ACC112 (cell line): Measurements from ENCODE around the gene HELZ2.

Experiments
- H2AFZ ChIP-seq: fragments of 200-600 bp; sonication (generic); one replicate; pipeline ENCODE4 v1.6.0; 2017; ENCODE audit warnings: antibody characterized with exemption, low read length; ENCODE audit not compliant: unreplicated experiment
- H3K27ac ChIP-seq: fragments of 200-600 bp; sonication (generic); 2 replicates; pipeline ENCODE4 v1.5.1; 2014; ENCODE audit warnings: low read depth, mild to moderate bottlenecking, antibody characterized with exemption, low read length, moderate library complexity
- H3K27me3 ChIP-seq: fragments of 200-600 bp; sonication (generic); 2 replicates; pipeline ENCODE4 v1.6.1; 2014; ENCODE audit warnings: mild to moderate bottlenecking, antibody characterized with exemption, low read length, moderate library complexity, mixed read lengths; ENCODE audit not compliant: insufficient read depth
- H3K36me3 ChIP-seq: fragments of 200-600 bp; sonication (generic); 2 replicates; pipeline ENCODE4 v1.6.1; 2016; ENCODE audit warnings: mild to moderate bottlenecking, antibody characterized with exemption, low read length, moderate library complexity, mixed read lengths; ENCODE audit not compliant: insufficient read depth
- H3K4me1 ChIP-seq: fragments of 200-600 bp; sonication (generic); one replicate; pipeline ENCODE4 v1.6.1; 2016; ENCODE audit warnings: low read length, mixed read lengths; ENCODE audit not compliant: insufficient read depth, unreplicated experiment, control insufficient read depth
- H3K4me3 ChIP-seq: fragments of 200-600 bp; sonication (generic); 2 replicates; pipeline ENCODE4 v1.5.1; 2014; ENCODE audit warnings: mild to moderate bottlenecking, low read depth, low read length
- H3K79me2 ChIP-seq: fragments of 200-600 bp; sonication (generic); one replicate; pipeline ENCODE4 v1.6.0; 2016; ENCODE audit warnings: low read length; ENCODE audit not compliant: control insufficient read depth, unreplicated experiment, insufficient read depth

The HELZ2 gene

GRCh38 chr20:63546956-63547724 is 26.9 kb downstream of the HELZ2 start:
- Histone ChIP-seq H3K4me1 (no peaks in the 10 kb centered on the region), H3K79me2 (no peaks in the 10 kb centered on the region), H3K27ac (no peak overlapping the region), H3K4me3 (no peak overlapping the region), H3K27me3 (no peaks in the 10 kb centered on the region), H2AFZ (no peak overlapping the region), H3K36me3 (no peaks in the 10 kb centered on the region)

- H3K27me3 ChIP-seq = no peaks in the 10 kb centered on the region
- no peak overlapping the region for H3K4me3 ChIP-seq
- H2AFZ ChIP-seq = no peak overlapping the region
- no peaks in the 10 kb centered on the region for H3K4me1 ChIP-seq
- H3K79me2 ChIP-seq = no peaks in the 10 kb centered on the region
- no peaks in the 10 kb centered on the region for H3K36me3 ChIP-seq
- H3K27ac ChIP-seq = no peak overlapping the region
Measured at GRCh38 chr20:63546256-63546955, 27.6 kb downstream of the HELZ2 start.

DNA sequence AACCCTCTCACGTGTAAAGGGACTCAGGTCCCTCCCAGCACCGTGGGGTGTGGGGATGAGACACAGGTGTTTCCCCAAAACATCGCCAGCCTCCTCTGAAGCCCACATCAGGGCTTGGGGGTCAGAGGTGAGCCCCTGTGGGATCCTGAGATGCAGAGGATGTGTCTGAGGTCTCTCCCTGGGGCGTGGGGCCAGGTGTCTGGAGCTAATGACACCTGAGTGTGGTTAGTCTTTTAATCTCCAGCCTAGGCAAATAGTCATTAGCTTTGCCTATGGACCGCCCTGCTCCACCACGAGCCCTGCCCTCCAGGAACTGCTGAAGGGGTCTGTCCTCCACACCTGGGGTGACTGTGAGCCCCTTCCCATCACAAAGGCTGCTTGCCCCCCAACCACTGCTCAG is 28.2 kb downstream of the HELZ2 start:
- Histone ChIP-seq H3K4me1 (no peaks in the 10 kb centered on the region), H2AFZ (no peak overlapping the region), H3K27ac (no peak overlapping the region), H3K27me3 (no peaks in the 10 kb centered on the region), H3K36me3 (no peaks in the 10 kb centered on the region), H3K79me2 (no peaks in the 10 kb centered on the region), H3K4me3 (no peak overlapping the region)

- Histone ChIP-seq H3K79me2 (no peaks in the 10 kb centered on the region), H3K36me3 (no peaks in the 10 kb centered on the region), H3K27ac (no peak overlapping the region), H2AFZ (no peak overlapping the region), H3K4me3 (no peak overlapping the region), H3K27me3 (no peaks in the 10 kb centered on the region), H3K4me1 (no peaks in the 10 kb centered on the region)
Measured at GRCh38 chr20:63544958-63545516, 29.0 kb downstream of the HELZ2 start.

DNA sequence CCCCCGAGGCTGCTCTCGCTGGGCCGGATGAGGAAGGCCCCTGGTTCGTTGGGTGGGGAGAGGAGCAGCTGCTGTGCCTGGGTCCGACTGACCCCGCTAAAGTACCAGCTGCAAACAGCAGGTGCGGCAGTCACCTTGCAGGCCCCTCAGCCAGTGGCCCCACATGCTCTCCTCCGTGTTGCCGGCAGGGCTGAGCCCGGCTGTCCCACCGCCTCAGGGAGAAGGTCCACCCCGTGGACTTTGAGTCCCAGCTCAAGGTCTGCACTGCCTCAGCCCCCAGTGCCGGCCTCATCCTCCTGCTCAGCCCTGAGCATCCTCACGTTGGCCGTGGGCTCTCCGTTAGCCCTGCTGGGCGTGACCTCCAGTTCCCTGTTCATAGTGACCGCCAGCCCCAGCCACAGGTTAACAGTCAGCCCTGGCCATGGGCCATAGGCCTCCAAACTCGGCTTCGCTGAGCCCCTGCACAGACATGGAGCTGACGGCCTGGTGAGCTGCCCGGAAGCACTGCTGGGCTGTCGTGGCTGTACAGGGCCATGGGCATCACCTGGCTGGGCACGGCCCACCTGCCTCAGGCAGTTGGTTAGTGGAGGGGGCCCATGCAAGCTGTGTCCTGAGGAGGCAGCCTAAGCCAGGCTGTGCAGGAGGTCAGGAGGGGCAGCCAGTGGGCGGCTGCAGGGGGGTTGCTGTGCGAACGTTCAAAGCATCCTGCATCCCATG is 29.6 kb downstream of the HELZ2 start:
- no peak overlapping the region for H3K27ac ChIP-seq
- H3K4me1 ChIP-seq = no peaks in the 10 kb centered on the region
- no peaks in the 10 kb centered on the region for H3K27me3 ChIP-seq
- no peak overlapping the region for H3K4me3 ChIP-seq
- H2AFZ ChIP-seq = no peak overlapping the region
- no peaks in the 10 kb centered on the region for H3K36me3 ChIP-seq
- H3K79me2 ChIP-seq = no peaks in the 10 kb centered on the region

DNA sequence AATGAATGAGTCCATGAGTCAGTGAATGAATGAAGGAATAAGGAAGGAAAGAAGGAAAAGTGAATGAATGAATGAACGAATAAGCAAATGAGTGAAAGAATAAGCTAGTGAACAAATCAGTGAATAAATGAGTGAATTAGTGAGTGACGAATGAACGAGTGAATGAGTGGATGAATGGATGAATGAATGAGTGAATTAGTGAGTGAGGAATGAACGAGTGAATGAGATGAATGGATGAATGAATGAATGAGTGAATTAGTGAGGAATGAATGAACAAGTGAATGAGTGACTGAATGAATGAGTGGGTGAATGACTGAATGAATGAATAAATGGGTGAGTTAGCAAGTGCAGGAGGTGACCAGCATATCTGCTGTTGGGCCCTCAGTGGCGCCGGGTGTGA is 30.3 kb downstream of the HELZ2 start:
- no peak overlapping the region for H3K4me3 ChIP-seq
- H3K27ac ChIP-seq = no peak overlapping the region
- no peak overlapping the region for H2AFZ ChIP-seq
- H3K4me1 ChIP-seq = no peaks in the 10 kb centered on the region
- H3K36me3 ChIP-seq = no peaks in the 10 kb centered on the region
- no peaks in the 10 kb centered on the region for H3K27me3 ChIP-seq
- no peaks in the 10 kb centered on the region for H3K79me2 ChIP-seq

DNA sequence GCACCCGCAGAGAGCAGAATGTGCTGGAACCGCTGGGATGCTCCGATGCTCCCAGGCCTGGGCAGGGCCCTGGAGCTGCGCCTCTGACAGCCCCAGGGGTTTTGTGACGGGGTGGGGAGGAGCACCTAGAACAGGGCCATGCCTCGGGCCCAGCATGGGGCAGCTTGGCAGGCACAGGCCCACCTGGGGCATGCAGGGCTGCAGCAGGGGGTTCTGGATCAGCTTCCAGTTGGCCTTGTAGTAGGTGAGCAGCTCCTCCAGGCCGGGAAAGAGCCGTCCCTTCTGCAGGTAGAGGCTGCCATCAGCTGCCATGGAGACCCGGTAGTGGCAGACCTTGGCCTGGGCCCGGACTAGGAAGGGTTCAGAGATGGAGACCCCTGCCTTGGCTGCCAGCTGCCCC is 30.9 kb downstream of the HELZ2 start:
- Histone ChIP-seq H3K27ac (no peak overlapping the region), H3K4me3 (no peak overlapping the region), H3K4me1 (no peaks in the 10 kb centered on the region), H3K27me3 (no peaks in the 10 kb centered on the region), H2AFZ (no peak overlapping the region), H3K79me2 (no peaks in the 10 kb centered on the region), H3K36me3 (no peaks in the 10 kb centered on the region)

DNA sequence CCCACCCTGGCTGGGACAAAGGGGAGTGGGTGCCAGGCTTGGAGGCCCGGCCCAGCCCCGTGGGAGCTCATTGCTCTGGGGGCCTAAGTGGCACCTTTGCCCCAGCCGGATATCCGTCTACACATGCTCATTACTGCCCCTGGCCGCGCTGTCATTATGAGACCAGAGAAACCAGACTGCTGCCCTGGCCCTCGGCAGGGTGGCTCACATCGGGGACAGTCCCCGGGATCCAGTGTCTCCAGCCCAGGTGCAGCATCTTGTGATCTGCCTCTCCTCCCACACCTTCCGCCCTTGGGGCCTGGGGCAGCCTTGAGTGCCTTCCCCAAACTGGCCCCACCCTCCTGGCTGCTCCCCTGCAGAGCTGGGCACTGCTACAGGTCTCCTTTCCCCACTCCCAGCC is 31.3 kb downstream of the HELZ2 start:
- Histone ChIP-seq H3K36me3 (no peaks in the 10 kb centered on the region), H3K4me1 (no peaks in the 10 kb centered on the region), H2AFZ (no peak overlapping the region), H3K27me3 (no peaks in the 10 kb centered on the region), H3K79me2 (no peaks in the 10 kb centered on the region), H3K4me3 (no peak overlapping the region), H3K27ac (no peak overlapping the region)

DNA sequence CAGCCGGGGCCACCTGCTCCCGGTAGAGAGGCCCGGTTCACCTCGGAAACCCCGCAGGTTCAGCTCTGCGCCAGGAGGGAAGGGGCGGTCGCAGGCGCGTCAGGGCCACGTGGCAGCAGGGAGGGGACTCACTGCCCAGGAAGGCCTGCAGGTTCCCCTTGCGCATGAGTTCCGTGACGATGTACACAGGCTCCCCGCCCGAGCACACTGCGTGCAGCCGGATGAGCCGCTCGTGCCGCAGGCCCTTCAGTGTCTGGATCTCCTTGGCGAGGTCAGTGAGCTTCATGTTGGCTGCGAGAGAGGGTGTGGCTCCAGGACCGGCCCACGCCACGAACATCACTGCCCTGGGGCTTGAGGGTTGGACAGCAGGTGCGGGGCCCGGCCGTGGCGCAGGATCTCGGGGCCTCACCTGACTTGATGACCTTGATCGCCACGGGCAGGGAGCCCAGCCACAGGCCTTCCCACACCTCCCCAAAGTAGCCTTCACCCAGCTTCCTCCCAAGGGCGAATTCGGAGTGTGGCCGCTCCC is 31.9 kb downstream of the HELZ2 start:
- H2AFZ ChIP-seq = no peak overlapping the region
- H3K27me3 ChIP-seq = no peaks in the 10 kb centered on the region
- H3K4me3 ChIP-seq = no peak overlapping the region
- H3K36me3 ChIP-seq = no peaks in the 10 kb centered on the region
- no peaks in the 10 kb centered on the region for H3K79me2 ChIP-seq
- no peak overlapping the region for H3K27ac ChIP-seq
- H3K4me1 ChIP-seq = peaks cover 4% of the 10 kb centered on the region

DNA sequence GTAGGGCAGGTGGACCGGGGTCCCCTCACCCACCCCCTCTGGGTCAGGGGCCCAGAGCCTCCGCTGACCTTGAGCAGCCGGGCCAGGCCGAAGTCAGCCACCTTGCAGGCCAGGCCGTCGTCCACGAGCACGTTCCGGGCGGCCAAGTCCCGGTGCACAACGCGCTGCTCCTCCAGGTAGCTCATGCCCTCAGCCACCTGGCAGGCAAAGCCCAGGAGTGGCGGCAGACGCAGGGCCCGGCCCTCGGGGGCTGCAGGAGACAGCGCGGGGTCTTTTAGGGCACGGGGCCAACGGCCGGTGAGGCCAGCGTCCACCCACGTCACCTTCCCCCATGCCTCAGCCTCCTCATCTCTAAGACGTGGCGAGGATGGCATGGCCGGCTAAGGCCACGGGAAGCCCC is 32.7 kb downstream of the HELZ2 start:
- peaks cover 12% of the 10 kb centered on the region for H3K4me1 ChIP-seq
- no peak overlapping the region for H2AFZ ChIP-seq
- no peak overlapping the region for H3K4me3 ChIP-seq
- no peaks in the 10 kb centered on the region for H3K36me3 ChIP-seq
- no peaks in the 10 kb centered on the region for H3K27me3 ChIP-seq
- no peak overlapping the region for H3K27ac ChIP-seq
- H3K79me2 ChIP-seq = no peaks in the 10 kb centered on the region
